Heart left ventricle (tissue), 16 donors: ENCODE results near the gene CUL4A. TPM values are rescaled to one million over a fixed set of nuclear protein-coding genes. Genes with fewer than 3 reads are reported as not detected.
A peak's percentile ranks its signal among the peaks of the same experiment; 100 is the strongest.

ENCODE experiments used
- ATAC-seq, 4 donors: fragments of 200-7000 bp; cut with Tn5 transposase; one replicate each; pipeline ENCODE4 v1.9.1; 2020 to 2022; ENCODE audit warnings: moderate library complexity in 4 of 4, mild to moderate bottlenecking in 3 of 4, moderate number of reproducible peaks in 1 of 4
- DNase-seq, 5 donors: peaks; one replicate each; pipeline ENCODE4 v3.0.0-alpha.2; 2020
- H3K27ac ChIP-seq, 12 donors: fragments of 200-600 bp; sonication (generic) in 4 of 12; one replicate each; pipeline versions ENCODE4 v1.5.0 to v1.8.0; 2016 to 2022; ENCODE audit warnings: mild to moderate bottlenecking in 2 of 12
- H3K27me3 ChIP-seq, 9 donors: fragments of 200-600 bp; sonication (generic) in 2 of 9; one replicate each; pipeline versions ENCODE4 v1.5.1 to v1.8.0; 2016 to 2022; ENCODE audit warnings: mild to moderate bottlenecking in 3 of 9
- H3K36me3 ChIP-seq, 9 donors: fragments of 200-600 bp; sonication (generic) in 2 of 9; one replicate each; pipeline versions ENCODE4 v1.5.0 to v1.8.0; 2018 to 2022; ENCODE audit warnings: mild to moderate bottlenecking in 2 of 9
- H3K4me1 ChIP-seq, 12 donors: fragments of 200-600 bp; sonication (generic) in 4 of 12; one replicate each; pipeline versions ENCODE4 v1.5.0 to v1.8.0; 2016 to 2022; ENCODE audit warnings: mild to moderate bottlenecking in 3 of 12
- H3K4me3 ChIP-seq, 12 donors: fragments of 200-600 bp; sonication (generic) in 4 of 12; one replicate each; pipeline versions ENCODE4 v1.5.0 to v1.8.0; 2017 to 2022; ENCODE audit warnings: mild to moderate bottlenecking in 9 of 12, moderate library complexity in 4 of 12
- H3K9me3 ChIP-seq, 12 donors: fragments of 200-600 bp; sonication (generic) in 4 of 12; one replicate each; pipeline versions ENCODE4 v1.5.0 to v1.8.0; 2016 to 2022; ENCODE audit warnings: mild to moderate bottlenecking in 1 of 12
- CTCF ChIP-seq, 12 donors: fragments of 200-600 bp; sonication (generic) in 4 of 12; IDR thresholded peaks; one replicate each; pipeline versions ENCODE4 v1.5.0 to v1.8.0; 2018 to 2022; ENCODE audit warnings: antibody characterized with exemption in 12 of 12, mild to moderate bottlenecking in 5 of 12
- POLR2A ChIP-seq, 2 donors: fragments of 450-650 bp; IDR thresholded peaks; one replicate each; pipeline ENCODE4 v1.6.1; 2017; ENCODE audit warnings: antibody characterized with exemption in 2 of 2, mild to moderate bottlenecking in 2 of 2, moderate library complexity in 2 of 2
- WGBS, 4 donors: extraction: QIAGEN DNeasy Blood & Tissue Kit in 2 of 4; methylation state at CpG; one replicate each; pipeline versions ENCODE4 v1.1.5 to v1.1.7; 2013 to 2018; 5-methylcytosine and 5-hydroxymethylcytosine counted together
- intact Hi-C, 10 donors: fragments of 100-400 bp; cut with DNase I; formaldehyde crosslinking; loops; one replicate each; pipeline versions ENCODE4 v1.11.1 to v1.14.2; 2022
- polyA plus RNA-seq, 2 donors: library from polyadenylated mRNA; stranded (reverse); fragments of 200-250 nt; gene quantifications; one replicate each; pipeline ENCODE4 v1.2.3, GENCODE V29; 2013
- total RNA-seq, 9 donors: library from RNA; depleted of rRNA in 2 of 9; stranded (reverse); fragments of >200 nt in 2 of 9; fragmentation: NEBNext Ultra II Directional in 3 of 9; extraction: Animal tissue kit (Norgen Biotek cat#: 25700) in 3 of 9; gene quantifications; one replicate each; pipeline versions ENCODE4 v1.1.0 to v1.2.4, GENCODE V29; 2016 to 2023
- donor health status: ischemic (EF 13 %, LVEDD 7.1; RV severe dilation, severe dysfunction).
- donor health status: healthy with polysubstance abuse.
- donor health status: DM: no; HTN: yes; CAD: no.
- donor health status: DM: no; HTN: no; CAD: no.
- donor health status: ischemic (EF 25% LVEDD 6.9; RV normal size, moderate dysfunction).
- donor health status: ischemic (EF 25% LVEDD 5.7; RV mildly dilated, moderate dysfunction).
- donor health status: healthy.
- donor health status: DM: yes; HTN: yes; CAD: no.
- donor health status: ischemic (EF 35%, LVEDD 5.7; RV mildly dilated, moderate dysfunction).
- donor health status: nonischemic (EF 11% LVEDD 7.7; RV severe dilation, severe dysfunction).
- donor health status: DM: yes; HTN: yes; CAD: no.
- donor health status: PGD.
- donor health status: ischemic (EF 29% LVEDD 5.4; RV normal size, mild dysfunction).
- donor health status: nonischemic (EF 23%, LVEDD 6.1; RV moderate dilation, normal function).

CUL4A gene
- total and polyA plus RNA-seq, 11 donors = 29.7 to 121 (median 109) TPM

GRCh38 chr13:113172419-113172926 lies 36.9 kb upstream of the CUL4A start:
- H3K27me3 ChIP-seq = no peaks in the 10 kb centered on the region
- DNase-seq (no peak), ATAC-seq (no peak)
- intact Hi-C loops = no loop called here
- H3K27ac ChIP-seq = no peak overlapping the region
- TF ChIP-seq POLR2A (IDR thresholded peaks at IDR 0.05) = no peak
- TF ChIP-seq CTCF (IDR thresholded peaks at IDR 0.05) = no peak
- H3K9me3 ChIP-seq = peaks cover 0 to 7% (median 0%) of the 10 kb centered on the region in 12 donors
- peaks cover 0 to 67% (median 49%) of the 10 kb centered on the region in 9 donors for H3K36me3 ChIP-seq
- 92 to 97% (median 95%) methylated on average over 10 to 13 of the region's 13 CpGs for WGBS, 4 donors
- no peak overlapping the region for H3K4me3 ChIP-seq
- peaks cover 0 to 28% (median 2%) of the 10 kb centered on the region in 12 donors for H3K4me1 ChIP-seq

- DNase-seq (no peak), ATAC-seq (peak in 1 of 4 donors; percentile 31)
- Histone ChIP-seq H3K27me3 (no peaks in the 10 kb centered on the region), H3K27ac (peak overlapping the region in 1 of 12 donors; percentile 67), H3K36me3 (peaks cover 0 to 92% (median 79%) of the 10 kb centered on the region in 9 donors), H3K4me3 (no peak overlapping the region), H3K4me1 (peaks cover 0 to 43% (median 14%) of the 10 kb centered on the region in 12 donors), H3K9me3 (no peaks in the 10 kb centered on the region)
- intact Hi-C loops = no loop called here
- no peak for TF ChIP-seq CTCF (IDR thresholded peaks at IDR 0.05)
- TF ChIP-seq POLR2A (IDR thresholded peaks at IDR 0.05) = no peak
- 71 to 86% (median 71%) methylated on average over 5 of the region's 5 CpGs for WGBS, 4 donors
These were observed 33.1 kb upstream of the CUL4A start for GRCh38 chr13:113176280-113176679.

- Histone ChIP-seq H3K36me3 (peaks cover 0 to 92% (median 79%) of the 10 kb centered on the region in 9 donors), H3K27me3 (no peaks in the 10 kb centered on the region)
These were observed 32.6 kb upstream of the CUL4A start for GRCh38 chr13:113176822-113177221.

More at GRCh38 chr13:113176822-113177221, 32.6 kb upstream of the CUL4A start:
- Histone ChIP-seq H3K4me1 (peaks cover 0 to 42% (median 14%) of the 10 kb centered on the region in 12 donors), H3K27ac (peak overlapping the region in 1 of 12 donors; percentile 67), H3K4me3 (no peak overlapping the region), H3K9me3 (no peaks in the 10 kb centered on the region)
- DNase-seq = no peak
- ATAC-seq = no peak
- no peak for TF ChIP-seq CTCF (IDR thresholded peaks at IDR 0.05)
- TF ChIP-seq POLR2A (IDR thresholded peaks at IDR 0.05) = no peak
- intact Hi-C loops = no loop called here
- WGBS, 4 donors = 97 to 98% (median 98%) methylated on average over 14 of the region's 14 CpGs
